ENCODE measurements around the gene TBC1D3E.
A peak's percentile ranks its signal among the peaks of the same experiment; 100 is the strongest.
"Not testable (repeated sequence)": the region's sequence is repeated elsewhere in the genome, so short reads cannot be mapped to it uniquely, and the experiment has no call there.

The TBC1D3E gene

DNA sequence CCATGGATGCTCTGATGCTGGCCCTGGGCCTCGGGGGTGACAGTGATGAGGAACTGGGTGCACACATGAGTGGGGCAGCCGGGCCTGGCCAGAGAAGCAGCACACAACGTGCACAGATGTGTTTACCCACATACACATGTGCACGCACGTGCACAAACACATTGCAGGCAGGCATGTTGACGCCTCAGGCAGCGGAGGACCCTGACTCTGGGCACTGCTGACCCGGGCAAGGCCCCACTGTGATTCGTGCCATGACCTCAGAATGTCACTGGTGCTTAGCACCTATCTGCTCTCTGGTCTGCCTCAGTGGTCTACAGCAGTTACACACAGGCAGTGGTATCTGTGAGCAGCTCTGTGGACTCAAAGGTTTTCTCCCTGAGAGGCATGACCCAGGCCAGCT, at the start of gene TBC1D3E:
TBC1D3E (plus strand) TSS at position 301 of the 400 bp plus-strand sequence. CDS start 1,545 bp downstream, outside the sequence.
- not testable (repeated sequence) for DNase-seq

DNA sequence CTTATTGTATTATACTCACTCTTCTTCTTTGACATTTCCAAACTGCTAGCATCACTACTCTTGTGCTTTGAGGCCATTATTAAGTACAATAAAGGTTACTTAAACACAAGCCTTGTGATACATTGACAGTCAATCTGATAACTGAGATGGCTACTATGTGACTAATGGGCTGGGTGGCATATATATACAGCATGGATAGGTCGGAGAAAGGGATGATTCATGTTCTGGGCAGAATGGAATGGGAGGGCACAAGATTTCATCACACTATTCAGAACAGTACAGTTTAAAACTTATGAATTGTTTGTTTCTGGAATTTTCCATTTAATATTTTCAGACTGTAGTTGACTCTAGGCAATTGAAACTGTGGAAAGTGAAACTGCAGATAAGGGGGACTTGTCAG, 40.4 kb upstream of the TBC1D3E start:
- DNase-seq, result not testable (repeated sequence)

DNA sequence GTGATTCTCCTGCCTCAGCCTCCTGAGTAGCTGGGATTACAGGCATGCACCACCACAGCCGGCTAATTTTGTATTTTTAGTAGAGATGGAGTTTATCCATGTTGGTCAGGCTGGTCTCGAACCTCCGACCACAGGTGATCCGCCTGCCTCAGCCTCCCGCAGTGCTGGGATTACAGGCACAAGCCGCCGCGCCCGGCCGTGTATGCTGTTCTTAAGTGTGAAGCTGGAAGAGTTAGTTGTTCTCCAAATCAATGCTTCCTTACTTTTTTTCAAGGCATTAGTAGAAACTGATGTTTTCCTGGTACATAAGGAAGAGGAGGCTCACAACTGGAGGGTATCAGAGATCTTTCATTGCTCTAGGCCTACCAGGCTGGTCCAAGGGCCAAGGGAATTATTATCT, 39.6 kb upstream of the TBC1D3E start:
- not testable (repeated sequence) for DNase-seq

DNA sequence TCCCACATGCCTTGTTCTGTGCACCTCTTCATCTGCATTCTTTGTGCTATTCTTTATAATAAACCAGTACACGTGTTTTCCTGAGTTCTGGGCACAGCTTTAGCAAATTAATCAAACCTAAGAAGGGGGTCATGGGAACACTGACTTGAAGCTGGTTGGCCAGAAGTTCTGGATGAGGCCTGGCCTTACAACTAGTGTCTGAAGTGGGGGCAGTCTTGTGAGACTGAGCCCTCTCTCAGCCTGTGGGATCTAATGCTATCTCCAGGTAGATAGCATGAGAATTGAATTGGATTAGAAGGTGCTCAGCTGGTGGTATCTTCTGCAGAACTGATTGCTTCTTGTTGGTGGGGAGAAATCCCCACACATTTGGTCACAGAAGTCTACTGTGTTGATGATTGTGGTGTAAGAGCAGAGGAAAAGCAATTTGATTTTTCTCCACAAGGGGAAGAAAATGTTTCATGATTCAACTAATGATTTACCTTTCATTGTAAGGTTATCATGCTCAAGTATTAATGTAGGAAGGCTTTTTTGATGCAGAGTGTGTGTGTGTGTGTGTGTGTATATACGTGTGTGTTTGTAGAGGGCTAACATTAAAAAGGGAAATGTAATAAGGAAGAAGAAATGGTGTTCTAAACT, 33.6 kb upstream of the TBC1D3E start:
- DNase-seq, result not testable (repeated sequence)

DNA sequence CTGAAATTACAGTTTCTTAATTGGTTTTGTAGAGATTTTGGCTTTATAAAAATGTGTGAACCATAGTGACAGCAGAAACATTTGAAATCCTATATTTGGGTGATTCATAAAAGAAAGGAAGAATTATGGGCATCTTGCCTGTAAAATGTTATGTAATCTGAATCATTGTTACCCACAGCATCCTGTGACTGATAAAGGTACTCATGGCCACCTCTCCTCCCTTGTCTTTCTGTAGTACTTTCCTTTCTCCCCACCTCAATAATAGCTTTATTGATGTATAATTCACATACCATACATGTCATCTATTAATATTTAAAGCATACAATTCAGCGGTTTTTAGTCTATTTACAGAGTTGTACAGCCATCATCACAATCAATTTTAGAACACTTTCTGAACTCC, 28.5 kb upstream of the TBC1D3E start:
- DNase-seq, result not testable (repeated sequence)

DNA sequence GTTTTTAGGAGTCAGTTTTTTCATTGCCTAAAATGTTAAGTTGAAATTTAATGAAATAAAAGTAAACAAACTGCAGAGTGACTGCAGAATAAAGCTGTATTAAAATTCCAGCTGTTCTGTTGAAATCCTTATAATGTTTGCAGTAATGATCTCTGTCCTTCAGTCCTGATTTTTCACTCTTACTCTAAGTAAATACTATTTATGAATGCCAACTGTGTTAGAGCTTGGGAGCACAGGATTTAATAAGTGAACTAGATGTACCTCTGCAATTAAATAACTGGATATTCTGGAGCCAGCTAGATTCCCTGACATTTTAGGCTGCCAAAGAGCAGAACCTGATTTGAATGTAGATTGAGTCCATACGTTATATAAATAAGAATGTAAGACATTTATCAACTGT, 7.9 kb upstream of the TBC1D3E start:
- DNase-seq, result not testable (repeated sequence)

DNA sequence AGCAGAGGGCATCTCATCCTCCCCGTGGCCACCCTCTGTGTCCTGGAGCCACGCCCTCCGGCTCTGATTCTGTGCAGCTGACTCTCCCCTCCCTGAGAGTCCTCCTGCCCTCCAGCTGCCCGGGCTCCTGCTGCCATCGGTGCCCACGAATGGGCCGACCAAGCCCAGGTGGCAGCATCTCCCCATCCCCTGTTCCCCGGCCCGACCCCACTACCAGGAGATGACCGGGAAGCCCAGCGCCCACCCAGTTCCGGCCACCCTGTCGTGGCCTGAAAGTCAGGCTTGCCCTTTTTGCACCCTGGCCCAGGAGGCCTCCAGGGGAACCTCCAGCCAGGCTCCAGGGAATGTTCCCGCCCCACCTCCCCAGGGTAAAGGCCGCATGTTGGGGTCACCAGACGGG, 7.1 kb downstream of the TBC1D3E start:
- DNase-seq, result peak in 1 of 2 experiments; percentile 0

All from activated CD4-positive, alpha-beta T cell treated with anti-CD3 and anti-CD28 coated beads, Interleukin-2, amount 50 U/mL, for 48 hours (primary cell).